Measurements from ENCODE around the gene TNXB. TPM values are rescaled to one million over a fixed set of nuclear protein-coding genes. Genes with fewer than 3 reads are reported as not detected.

TNXB gene
- total RNA-seq, 1 donor from 2014 or later, result 207 TPM

- Histone ChIP-seq H3K9me3 (no peaks in the 10 kb centered on the region), H3K27ac (peak within 1 kb of the TSS; percentile 94), H3K4me1 (peaks cover 49% of the 10 kb centered on the region), H3K27me3 (no peaks in the 10 kb centered on the region), H3K36me3 (peaks cover 0 to 36% of the 10 kb centered on the region in 2 donors), H3K4me3 (peak within 1 kb of the TSS; percentile 75 to 88)
- TF ChIP-seq CTCF (IDR thresholded peaks at IDR 0.05), result no peak
- TF ChIP-seq POLR2A (IDR thresholded peaks at IDR 0.05), result peak in 1 of 2 donors; percentile 49
- TF ChIP-seq POLR2AphosphoS5 (IDR thresholded peaks at IDR 0.05; ENCODE audit: insufficient read depth in 1 of 2, low read depth in 1 of 2), result peak; percentile 89
- intact Hi-C loops (cut with DNase I), result loop anchor here (5.0 kb wide), 1 partner anchor 37 kb away; no protein-coding TSS in a partner anchor
- DNase-seq (ENCODE audit: extremely low spot score in 2 of 2), result no peak
Observed at GRCh38 chr6:32153564-32154513, 44.7 kb upstream of the TNXB start, which contains the start of gene PPT2. Gene PPT2, plus strand, starts transcription at chr6:32154141. Its CDS starts 454 bp downstream, at chr6:32154595.

- Histone ChIP-seq H3K4me1 (peaks cover 49% of the 10 kb centered on the region), H3K27ac (peak overlapping the region; percentile 94), H3K9me3 (no peaks in the 10 kb centered on the region), H3K4me3 (peak overlapping the region; percentile 75 to 88), H3K36me3 (peaks cover 0 to 30% of the 10 kb centered on the region in 2 donors), H3K27me3 (no peaks in the 10 kb centered on the region)
- TF ChIP-seq POLR2A (IDR thresholded peaks at IDR 0.05) (no peak), CTCF (IDR thresholded peaks at IDR 0.05) (no peak)
- intact Hi-C loops (cut with DNase I), result loop anchor here (5.0 kb wide), 1 partner anchor 36 kb away; no protein-coding TSS in a partner anchor
- DNase-seq (ENCODE audit: extremely low spot score in 2 of 2), result no peak
Observed at GRCh38 chr6:32152769-32153563, 43.8 kb upstream of the TNXB start.

- Histone ChIP-seq H3K27ac (peak within 1 kb of the TSS; percentile 94), H3K4me1 (peaks cover 49% of the 10 kb centered on the region), H3K36me3 (peaks cover 0 to 23% of the 10 kb centered on the region in 2 donors), H3K4me3 (peak within 1 kb of the TSS; percentile 75 to 88), H3K9me3 (no peaks in the 10 kb centered on the region), H3K27me3 (no peaks in the 10 kb centered on the region)
- TF ChIP-seq POLR2A (IDR thresholded peaks at IDR 0.05), result no peak
- no peak for TF ChIP-seq POLR2AphosphoS5 (IDR thresholded peaks at IDR 0.05; ENCODE audit: insufficient read depth in 1 of 2, low read depth in 1 of 2)
- TF ChIP-seq CTCF (IDR thresholded peaks at IDR 0.05), result no peak
- intact Hi-C loops (cut with DNase I), result loop anchor here (5.0 kb wide), 1 partner anchor 35 kb away; no protein-coding TSS in a partner anchor
- DNase-seq (ENCODE audit: extremely low spot score in 2 of 2), result no peak
Observed at GRCh38 chr6:32151863-32152768, 43.0 kb upstream of the TNXB start, which contains the start of gene PRRT1. Gene PRRT1, minus strand, starts transcription at chr6:32151939. Its CDS starts 112 bp downstream, at chr6:32151827.

- Histone ChIP-seq H3K27me3 (no peaks in the 10 kb centered on the region), H3K27ac (peak overlapping the region; percentile 94), H3K9me3 (no peaks in the 10 kb centered on the region), H3K4me3 (peak overlapping the region; percentile 75 to 88), H3K36me3 (peaks cover 0 to 15% of the 10 kb centered on the region in 2 donors), H3K4me1 (peaks cover 49% of the 10 kb centered on the region)
- intact Hi-C loops (cut with DNase I), result loop anchor here (5.0 kb wide), 1 partner anchor 34 kb away; no protein-coding TSS in a partner anchor
- no peak for DNase-seq (ENCODE audit: extremely low spot score in 2 of 2)
- no peak for TF ChIP-seq POLR2A (IDR thresholded peaks at IDR 0.05)
- TF ChIP-seq POLR2AphosphoS5 (IDR thresholded peaks at IDR 0.05; ENCODE audit: insufficient read depth in 1 of 2, low read depth in 1 of 2), result no peak
- no peak for TF ChIP-seq CTCF (IDR thresholded peaks at IDR 0.05)
Observed at GRCh38 chr6:32151181-32151862, 42.2 kb upstream of the TNXB start.
